ENCODE results near the gene NCKAP5L.

- TF ChIP-seq, protein P1, sequence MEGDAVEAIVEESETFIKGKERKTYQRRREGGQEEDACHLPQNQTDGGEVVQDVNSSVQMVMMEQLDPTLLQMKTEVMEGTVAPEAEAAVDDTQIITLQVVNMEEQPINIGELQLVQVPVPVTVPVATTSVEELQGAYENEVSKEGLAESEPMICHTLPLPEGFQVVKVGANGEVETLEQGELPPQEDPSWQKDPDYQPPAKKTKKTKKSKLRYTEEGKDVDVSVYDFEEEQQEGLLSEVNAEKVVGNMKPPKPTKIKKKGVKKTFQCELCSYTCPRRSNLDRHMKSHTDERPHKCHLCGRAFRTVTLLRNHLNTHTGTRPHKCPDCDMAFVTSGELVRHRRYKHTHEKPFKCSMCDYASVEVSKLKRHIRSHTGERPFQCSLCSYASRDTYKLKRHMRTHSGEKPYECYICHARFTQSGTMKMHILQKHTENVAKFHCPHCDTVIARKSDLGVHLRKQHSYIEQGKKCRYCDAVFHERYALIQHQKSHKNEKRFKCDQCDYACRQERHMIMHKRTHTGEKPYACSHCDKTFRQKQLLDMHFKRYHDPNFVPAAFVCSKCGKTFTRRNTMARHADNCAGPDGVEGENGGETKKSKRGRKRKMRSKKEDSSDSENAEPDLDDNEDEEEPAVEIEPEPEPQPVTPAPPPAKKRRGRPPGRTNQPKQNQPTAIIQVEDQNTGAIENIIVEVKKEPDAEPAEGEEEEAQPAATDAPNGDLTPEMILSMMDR (IDR thresholded peaks at IDR 0.05; ENCODE audit: insufficient read depth, low read length, poor library complexity, severe bottlenecking) = no peak
- no peak for TF ChIP-seq EZH2phosphoT487 (conservative IDR thresholded peaks at IDR 0.05; ENCODE audit: low read length)
These were observed 33.2 kb downstream of the NCKAP5L start for GRCh38 chr12:49794811-49795653.

Measured in SU-DHL-6 (cell line).